ENCODE results near the gene TMEM120A.

GRCh38 chr7:75961218-75961617, 33.2 kb downstream of the TMEM120A start:
- TF ChIP-seq CTCF (IDR thresholded peaks at IDR 0.05): no peak
- no peak for TF ChIP-seq POLR2A (IDR thresholded peaks at IDR 0.05)

All from adrenal gland (tissue), 5 donors.